ENCODE measurements around the gene OTULIN. TPM values are rescaled to one million over a fixed set of nuclear protein-coding genes. Genes with fewer than 3 reads are reported as not detected.
A peak's percentile ranks its signal among the peaks of the same experiment; 100 is the strongest.

Gene OTULIN
- total RNA-seq, 6 experiments from 2014 or later, result 17.5 to 22.0 (median 21.3) TPM

- TF ChIP-seq CTCF (IDR thresholded peaks at IDR 0.05), result no peak
- H3K27ac Mint-ChIP-seq, result no peak overlapping the region
Measured at GRCh38 chr5:14734396-14734795, 69.9 kb downstream of the OTULIN start.

GRCh38 chr5:14735944-14736343, 71.4 kb downstream of the OTULIN start:
- peaks cover 1% of the 10 kb centered on the region; the same call in 1 of the 2 replicates for H3K27me3 Mint-ChIP-seq (ENCODE audit: insufficient read depth)
- peaks cover 23% of the 10 kb centered on the region for H3K4me1 Mint-ChIP-seq (ENCODE audit: low read depth)
- no peak for TF ChIP-seq CTCF (IDR thresholded peaks at IDR 0.05)
- no peak overlapping the region for H3K4me3 Mint-ChIP-seq
- H3K9me3 Mint-ChIP-seq, result no peaks in the 10 kb centered on the region
- H3K36me3 Mint-ChIP-seq (ENCODE audit: low read depth), result peaks cover 16% of the 10 kb centered on the region
- no peak overlapping the region for H3K27ac Mint-ChIP-seq
- no peak for DNase-seq

More at GRCh38 chr5:14734396-14734795, 69.9 kb downstream of the OTULIN start:
- Mint-ChIP-seq H3K4me3 (no peak overlapping the region), H3K27me3 (ENCODE audit: insufficient read depth) (peaks cover 1% of the 10 kb centered on the region; the same call in 1 of the 2 replicates), H3K9me3 (no peaks in the 10 kb centered on the region), H3K4me1 (ENCODE audit: low read depth) (peaks cover 12% of the 10 kb centered on the region), H3K36me3 (ENCODE audit: low read depth) (peaks cover 11% of the 10 kb centered on the region)
- DNase-seq, result no peak

GRCh38 chr5:14737291-14737690, 72.8 kb downstream of the OTULIN start:
- peaks cover 27% of the 10 kb centered on the region for H3K36me3 Mint-ChIP-seq (ENCODE audit: low read depth)
- TF ChIP-seq CTCF (IDR thresholded peaks at IDR 0.05), result no peak
- no peak overlapping the region for H3K27ac Mint-ChIP-seq
- H3K27me3 Mint-ChIP-seq (ENCODE audit: insufficient read depth), result peaks cover 1% of the 10 kb centered on the region; the same call in 1 of the 2 replicates
- peaks cover 26% of the 10 kb centered on the region for H3K4me1 Mint-ChIP-seq (ENCODE audit: low read depth)
- no peak for DNase-seq
- H3K4me3 Mint-ChIP-seq, result no peak overlapping the region
- no peaks in the 10 kb centered on the region for H3K9me3 Mint-ChIP-seq

- no peak for TF ChIP-seq CTCF (IDR thresholded peaks at IDR 0.05)
- peaks cover 1% of the 10 kb centered on the region; the same call in 1 of the 2 replicates for H3K27me3 Mint-ChIP-seq (ENCODE audit: insufficient read depth)
- H3K4me3 Mint-ChIP-seq, result no peak overlapping the region
- H3K9me3 Mint-ChIP-seq, result no peaks in the 10 kb centered on the region
- no peak for DNase-seq
- H3K27ac Mint-ChIP-seq, result no peak overlapping the region
- peaks cover 34% of the 10 kb centered on the region for H3K36me3 Mint-ChIP-seq (ENCODE audit: low read depth)
- peaks cover 33% of the 10 kb centered on the region for H3K4me1 Mint-ChIP-seq (ENCODE audit: low read depth)
Measured at GRCh38 chr5:14738050-14738449, 73.5 kb downstream of the OTULIN start.

- peak overlapping the region; percentile 80 for H3K27ac Mint-ChIP-seq
- peaks cover 48% of the 10 kb centered on the region for H3K4me1 Mint-ChIP-seq (ENCODE audit: low read depth)
- TF ChIP-seq CTCF (IDR thresholded peaks at IDR 0.05), result no peak
- DNase-seq, result peak; percentile 73
- H3K36me3 Mint-ChIP-seq (ENCODE audit: low read depth), result peaks cover 34% of the 10 kb centered on the region
- H3K9me3 Mint-ChIP-seq, result no peaks in the 10 kb centered on the region
- H3K27me3 Mint-ChIP-seq (ENCODE audit: insufficient read depth), result peaks cover 2% of the 10 kb centered on the region; the same call in 1 of the 2 replicates
- H3K4me3 Mint-ChIP-seq, result no peak overlapping the region; the same call in 1 of the 2 replicates
Measured at GRCh38 chr5:14739538-14739937, 75.0 kb downstream of the OTULIN start.
